ENCODE measurements around the gene CLCF1.

CLCF1 gene

GRCh38 chr11:67391304-67392182 is 18.1 kb upstream of the CLCF1 start, which contains the start of gene RAD9A:
TSS of gene RAD9A (plus strand) at chr11:67391986. CDS start at chr11:67392045, 59 bp downstream.
- H3K4me3 Mint-ChIP-seq, result peak within 1 kb of the TSS; percentile 92
- no peaks in the 10 kb centered on the region for H3K9me3 Mint-ChIP-seq
- H3K4me1 Mint-ChIP-seq, result peaks cover 51% of the 10 kb centered on the region
- peak within 1 kb of the TSS; percentile 85 for H3K27ac Mint-ChIP-seq
- peak; percentile 91 for ATAC-seq
- no peaks in the 10 kb centered on the region for H3K27me3 Mint-ChIP-seq
- H3K36me3 Mint-ChIP-seq, result peaks cover 14% of the 10 kb centered on the region

GRCh38 chr11:67390947-67391303 is 17.5 kb upstream of the CLCF1 start:
- Mint-ChIP-seq H3K4me3 (peak overlapping the region; percentile 92), H3K9me3 (no peaks in the 10 kb centered on the region), H3K36me3 (peaks cover 8% of the 10 kb centered on the region), H3K4me1 (peaks cover 45% of the 10 kb centered on the region), H3K27me3 (no peaks in the 10 kb centered on the region), H3K27ac (peak overlapping the region; percentile 85)
- ATAC-seq, result no peak

GRCh38 chr11:67389477-67389876 is 16.1 kb upstream of the CLCF1 start:
- Mint-ChIP-seq H3K27me3 (no peaks in the 10 kb centered on the region), H3K9me3 (no peaks in the 10 kb centered on the region), H3K4me3 (peak overlapping the region; percentile 37), H3K4me1 (peaks cover 45% of the 10 kb centered on the region), H3K27ac (peak overlapping the region; percentile 17), H3K36me3 (peaks cover 7% of the 10 kb centered on the region)
- no peak for ATAC-seq

GRCh38 chr11:67387518-67387917 is 14.1 kb upstream of the CLCF1 start:
- Mint-ChIP-seq H3K9me3 (no peaks in the 10 kb centered on the region), H3K27me3 (no peaks in the 10 kb centered on the region)

GRCh38 chr11:67387069-67387468 is 13.7 kb upstream of the CLCF1 start:
- H3K4me3 Mint-ChIP-seq, result no peak overlapping the region
- no peaks in the 10 kb centered on the region for H3K27me3 Mint-ChIP-seq
- no peaks in the 10 kb centered on the region for H3K36me3 Mint-ChIP-seq
- no peak for ATAC-seq
- H3K4me1 Mint-ChIP-seq, result peaks cover 30% of the 10 kb centered on the region
- no peaks in the 10 kb centered on the region for H3K9me3 Mint-ChIP-seq
- H3K27ac Mint-ChIP-seq, result no peak overlapping the region

More at GRCh38 chr11:67387518-67387917, 14.1 kb upstream of the CLCF1 start:
- ATAC-seq, result no peak
- Mint-ChIP-seq H3K27ac (no peak overlapping the region), H3K4me1 (peaks cover 30% of the 10 kb centered on the region), H3K36me3 (no peaks in the 10 kb centered on the region), H3K4me3 (no peak overlapping the region)

GRCh38 chr11:67384851-67385366 is 11.5 kb upstream of the CLCF1 start:
- Mint-ChIP-seq H3K4me1 (peaks cover 33% of the 10 kb centered on the region), H3K27ac (no peak overlapping the region), H3K4me3 (no peak overlapping the region), H3K27me3 (no peaks in the 10 kb centered on the region), H3K9me3 (no peaks in the 10 kb centered on the region), H3K36me3 (no peaks in the 10 kb centered on the region)
- ATAC-seq, result no peak

GRCh38 chr11:67382276-67383136 is 9.1 kb upstream of the CLCF1 start:
- H3K9me3 Mint-ChIP-seq, result no peaks in the 10 kb centered on the region
- peaks cover 36% of the 10 kb centered on the region for H3K4me1 Mint-ChIP-seq
- H3K4me3 Mint-ChIP-seq, result peak overlapping the region; percentile 16
- peak; percentile 86 for ATAC-seq
- peak overlapping the region; percentile 28 for H3K27ac Mint-ChIP-seq
- H3K36me3 Mint-ChIP-seq, result no peaks in the 10 kb centered on the region
- H3K27me3 Mint-ChIP-seq, result no peaks in the 10 kb centered on the region

GRCh38 chr11:67381244-67381972 is 8.0 kb upstream of the CLCF1 start:
- Mint-ChIP-seq H3K27me3 (no peaks in the 10 kb centered on the region), H3K27ac (peak overlapping the region; percentile 91), H3K4me3 (peak overlapping the region; percentile 55), H3K9me3 (no peaks in the 10 kb centered on the region), H3K36me3 (no peaks in the 10 kb centered on the region), H3K4me1 (peaks cover 36% of the 10 kb centered on the region)
- peak; percentile 77 for ATAC-seq

GRCh38 chr11:67379061-67380058 is 6.0 kb upstream of the CLCF1 start:
- Mint-ChIP-seq H3K27ac (peak overlapping the region; percentile 91), H3K4me3 (no peak overlapping the region), H3K9me3 (no peaks in the 10 kb centered on the region), H3K4me1 (peaks cover 46% of the 10 kb centered on the region), H3K27me3 (no peaks in the 10 kb centered on the region), H3K36me3 (no peaks in the 10 kb centered on the region)
- ATAC-seq, result no peak

- Mint-ChIP-seq H3K4me1 (peaks cover 53% of the 10 kb centered on the region), H3K27ac (peak overlapping the region; percentile 91), H3K9me3 (no peaks in the 10 kb centered on the region), H3K36me3 (no peaks in the 10 kb centered on the region), H3K27me3 (no peaks in the 10 kb centered on the region), H3K4me3 (no peak overlapping the region)
- ATAC-seq, result no peak
These were observed 5.1 kb upstream of the CLCF1 start for GRCh38 chr11:67378544-67378943.

GRCh38 chr11:67376873-67377808 is 3.7 kb upstream of the CLCF1 start:
- no peak overlapping the region for H3K4me3 Mint-ChIP-seq
- no peaks in the 10 kb centered on the region for H3K27me3 Mint-ChIP-seq

GRCh38 chr11:67376063-67376820 is 2.8 kb upstream of the CLCF1 start:
- Mint-ChIP-seq H3K9me3 (no peaks in the 10 kb centered on the region), H3K36me3 (no peaks in the 10 kb centered on the region), H3K4me3 (no peak overlapping the region), H3K4me1 (peaks cover 50% of the 10 kb centered on the region), H3K27ac (peak overlapping the region; percentile 52), H3K27me3 (no peaks in the 10 kb centered on the region)
- ATAC-seq, result no peak

More at GRCh38 chr11:67376873-67377808, 3.7 kb upstream of the CLCF1 start:
- no peaks in the 10 kb centered on the region for H3K36me3 Mint-ChIP-seq
- ATAC-seq, result no peak
- H3K9me3 Mint-ChIP-seq, result no peaks in the 10 kb centered on the region
- H3K27ac Mint-ChIP-seq, result peak overlapping the region; percentile 52
- H3K4me1 Mint-ChIP-seq, result peaks cover 47% of the 10 kb centered on the region

Measured in stimulated activated memory B cell treated with anti-CD40 and anti-IgM and Interleukin-4, amounts not matched to agents 10 μg/mL and 1 μg/mL and 100 μg/mL, for 72 hours (primary cell).